Adrenal gland (tissue), 12 donors: ENCODE data around the gene TPO. TPM values are rescaled to one million over a fixed set of nuclear protein-coding genes. Genes with fewer than 3 reads are reported as not detected.

Experiments used
- DNase-seq, 7 donors: peaks; one replicate each; pipeline ENCODE4 v3.0.0-alpha.2; 2019 to 2020
- H3K27ac ChIP-seq, 5 donors: fragments of 200-600 bp; sonication (generic) in 4 of 5; 1 replicate in 3 of 5; 2 replicates in 2 of 5; pipeline versions ENCODE4 v1.5.1 to v1.8.0; 2016 to 2020; ENCODE audit warnings: mild to moderate bottlenecking in 1 of 5
- H3K27me3 ChIP-seq: fragments of 200-600 bp; 2 replicates; pipeline ENCODE4 v1.8.0; 2021
- H3K36me3 ChIP-seq, 2 donors: fragments of 200-600 bp; replicated peaks in 1 of 2; 1 replicate in 1 of 2; 2 replicates in 1 of 2; pipeline versions ENCODE4 v1.5.1 to v1.8.0; 2018 to 2022
- H3K4me1 ChIP-seq, 2 donors: fragments of 200-600 bp; replicated peaks in 1 of 2; 1 replicate in 1 of 2; 2 replicates in 1 of 2; pipeline versions ENCODE4 v1.5.1 to v1.8.0; 2018 to 2021
- H3K4me3 ChIP-seq, 4 donors: fragments of 200-600 bp; sonication (generic) in 3 of 4; one replicate each; pipeline ENCODE4 v1.5.1; 2016 to 2018
- H3K9me3 ChIP-seq, 3 donors: fragments of 200-600 bp; sonication (generic) in 1 of 3; replicated peaks in 1 of 3; 1 replicate in 2 of 3; 2 replicates in 1 of 3; pipeline versions ENCODE4 v1.5.1 to v1.8.0; 2016 to 2021
- CTCF ChIP-seq, 6 experiments: fragments of 450-650 bp in 4 of 6; fragments of 200-600 bp in 2 of 6; sonication (generic) in 1 of 6; IDR thresholded peaks; 1 replicate in 5 of 6; 2 replicates in 1 of 6; pipeline versions ENCODE4 v1.5.1 to v1.8.0; 2016 to 2021; ENCODE audit warnings: antibody characterized with exemption in 6 of 6, mild to moderate bottlenecking in 2 of 6, moderate library complexity in 1 of 6
- POLR2A ChIP-seq, 2 donors: fragments of 450-650 bp; IDR thresholded peaks; one replicate each; pipeline ENCODE4 v1.6.1; 2017; ENCODE audit warnings: antibody characterized with exemption in 2 of 2, mild to moderate bottlenecking in 2 of 2, moderate library complexity in 1 of 2
- WGBS, 4 donors: extraction: QIAGEN DNeasy Blood & Tissue Kit in 2 of 4; methylation state at CpG; one replicate each; pipeline versions ENCODE4 v1.1.5 to v1.1.7; 2013 to 2017; 5-methylcytosine and 5-hydroxymethylcytosine counted together
- intact Hi-C, 2 donors: fragments of 100-400 bp; cut with DNase I; formaldehyde crosslinking; loops; one replicate each; pipeline versions ENCODE4 v1.14.1 to v1.15.0; 2022 to 2023
- polyA plus RNA-seq, 3 donors: library from polyadenylated mRNA; stranded (reverse); fragments of 200-250 nt in 2 of 3; fragments of 350-450 nt in 1 of 3; fragmentation: Illumina TruSeq in 1 of 3; extraction: RNeasy Lipid Tissue Mini Kit (QIAGEN cat#74804) in 1 of 3; gene quantifications; one replicate each; pipeline ENCODE4 v1.2.3, GENCODE V29; 2013 to 2014
- total RNA-seq, 9 donors: library from RNA; depleted of rRNA in 4 of 9; stranded (reverse); fragments of >200 nt in 4 of 9; fragments of 120-200 nt in 1 of 9; fragmentation: NEBNext Ultra II Directional in 1 of 9; extraction: Animal tissue kit (Norgen Biotek cat#: 25700) in 1 of 9; gene quantifications; one replicate each; pipeline versions ENCODE4 v1.1.0 to v1.2.4, GENCODE V29; 2013 to 2023
- donor health status: healthy with polysubstance abuse.
- donor health status: Bipolar disorder and iron deficiency.
- donor health status: DM: yes; HTN: yes; CAD: no.
- donor health status: DM: no; HTN: no; CAD: no.
- donor health status: DM: no; HTN: no; CAD: no.
- donor health status: DM: yes; HTN: yes; CAD: no.

Gene TPO
- total and polyA plus RNA-seq, 12 donors, result 0.08 to 16.0 (median 1.6) TPM; not detected in 8

GRCh38 chr2:1446301-1446700, 33.0 kb downstream of the TPO start:
- no peak for TF ChIP-seq CTCF (IDR thresholded peaks at IDR 0.05)
- TF ChIP-seq POLR2A (IDR thresholded peaks at IDR 0.05), result no peak
- no peak overlapping the region for H3K4me3 ChIP-seq
- intact Hi-C loops, result no loop called here
- DNase-seq, result no peak
- H3K4me1 ChIP-seq, result no peaks in the 10 kb centered on the region
- H3K36me3 ChIP-seq, result no peaks in the 10 kb centered on the region
- H3K27ac ChIP-seq, result no peak overlapping the region
- no peaks in the 10 kb centered on the region for H3K9me3 ChIP-seq
- WGBS, 4 donors, result 55 to 77% (median 68%) methylated on average over 4 of the region's 4 CpGs
- H3K27me3 ChIP-seq, result no peaks in the 10 kb centered on the region

GRCh38 chr2:1448009-1448408, 34.7 kb downstream of the TPO start:
- intact Hi-C loops, result no loop called here
- 48 to 62% (median 52%) methylated on average over 12 to 18 of the region's 18 CpGs for WGBS, 4 donors
- H3K27me3 ChIP-seq, result no peaks in the 10 kb centered on the region

GRCh38 chr2:1450915-1451314, 37.7 kb downstream of the TPO start:
- TF ChIP-seq CTCF (IDR thresholded peaks at IDR 0.05) (no peak), POLR2A (IDR thresholded peaks at IDR 0.05) (no peak)
- no peaks in the 10 kb centered on the region for H3K27me3 ChIP-seq
- 30 to 47% (median 36%) methylated on average over 4 of the region's 4 CpGs for WGBS, 4 donors

More at GRCh38 chr2:1448009-1448408, 34.7 kb downstream of the TPO start:
- Histone ChIP-seq H3K9me3 (no peaks in the 10 kb centered on the region), H3K4me1 (no peaks in the 10 kb centered on the region), H3K36me3 (no peaks in the 10 kb centered on the region), H3K4me3 (no peak overlapping the region), H3K27ac (no peak overlapping the region)
- no peak for TF ChIP-seq CTCF (IDR thresholded peaks at IDR 0.05)
- TF ChIP-seq POLR2A (IDR thresholded peaks at IDR 0.05), result no peak
- no peak for DNase-seq

GRCh38 chr2:1451422-1451821, 38.2 kb downstream of the TPO start:
- Histone ChIP-seq H3K27me3 (no peaks in the 10 kb centered on the region), H3K4me1 (no peaks in the 10 kb centered on the region), H3K9me3 (no peaks in the 10 kb centered on the region), H3K4me3 (no peak overlapping the region), H3K27ac (no peak overlapping the region), H3K36me3 (no peaks in the 10 kb centered on the region)
- 57 to 85% (median 76%) methylated on average over 5 of the region's 5 CpGs for WGBS, 4 donors
- intact Hi-C loops, result no loop called here
- TF ChIP-seq POLR2A (IDR thresholded peaks at IDR 0.05) (no peak), CTCF (IDR thresholded peaks at IDR 0.05) (no peak)
- no peak for DNase-seq

More at GRCh38 chr2:1450915-1451314, 37.7 kb downstream of the TPO start:
- intact Hi-C loops, result no loop called here
- H3K4me3 ChIP-seq, result no peak overlapping the region
- no peaks in the 10 kb centered on the region for H3K4me1 ChIP-seq
- no peak for DNase-seq
- H3K9me3 ChIP-seq, result no peaks in the 10 kb centered on the region
- no peak overlapping the region for H3K27ac ChIP-seq
- H3K36me3 ChIP-seq, result no peaks in the 10 kb centered on the region
